NCI-H2107 treated with DMSO at 0.1 percent for 48 hours (cell line): Measurements from ENCODE around the gene SPNS2.
A peak's percentile ranks its signal among the peaks of the same experiment; 100 is the strongest.

Experiments used
- DNase-seq: peaks from one replicate; lab custom pipeline; 2025; ENCODE audit not compliant: unreplicated experiment; lab: John Stamatoyannopoulos, UW

Gene SPNS2

DNA sequence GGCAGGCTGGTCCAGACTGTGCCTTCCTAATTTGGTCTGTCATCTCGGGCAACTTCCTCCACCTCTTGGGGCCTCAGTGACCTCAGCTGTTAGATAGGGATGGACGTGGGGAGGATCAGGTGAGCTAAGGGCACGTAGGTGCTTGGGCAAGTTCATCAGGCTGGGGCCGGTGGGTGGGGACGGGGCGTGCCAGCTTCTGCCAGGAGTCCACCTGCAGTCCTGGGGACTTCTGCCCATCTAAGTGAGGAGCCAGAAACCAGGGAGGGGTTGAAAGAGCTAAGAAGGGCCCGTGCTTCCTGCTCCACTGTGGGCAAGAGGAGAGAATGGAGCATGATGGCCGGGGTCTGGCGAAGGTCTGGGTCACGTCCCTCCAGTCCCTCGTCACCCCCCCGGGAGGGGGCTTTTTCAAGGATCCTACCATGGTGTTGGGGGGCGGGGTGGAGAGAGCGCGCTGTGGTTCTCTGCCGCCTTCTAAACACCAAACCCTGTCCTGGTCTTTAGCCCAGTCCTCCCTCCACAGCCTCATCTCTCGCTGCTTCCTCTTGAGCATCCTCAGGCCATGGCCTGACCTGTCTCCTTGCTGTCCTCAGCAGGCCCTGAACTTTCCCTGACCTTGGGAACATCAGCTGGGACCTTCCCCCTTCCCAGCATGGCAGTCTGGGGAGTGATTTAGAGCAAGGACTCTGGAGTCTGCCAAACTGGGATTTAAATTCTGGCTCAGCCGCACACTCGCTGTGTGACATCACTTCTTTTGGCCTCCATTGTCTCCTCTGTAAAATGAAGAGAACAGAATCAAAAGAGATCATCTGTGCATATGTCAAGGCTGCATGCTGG lies 21.6 kb downstream of the SPNS2 start:
- no peak for DNase-seq

DNA sequence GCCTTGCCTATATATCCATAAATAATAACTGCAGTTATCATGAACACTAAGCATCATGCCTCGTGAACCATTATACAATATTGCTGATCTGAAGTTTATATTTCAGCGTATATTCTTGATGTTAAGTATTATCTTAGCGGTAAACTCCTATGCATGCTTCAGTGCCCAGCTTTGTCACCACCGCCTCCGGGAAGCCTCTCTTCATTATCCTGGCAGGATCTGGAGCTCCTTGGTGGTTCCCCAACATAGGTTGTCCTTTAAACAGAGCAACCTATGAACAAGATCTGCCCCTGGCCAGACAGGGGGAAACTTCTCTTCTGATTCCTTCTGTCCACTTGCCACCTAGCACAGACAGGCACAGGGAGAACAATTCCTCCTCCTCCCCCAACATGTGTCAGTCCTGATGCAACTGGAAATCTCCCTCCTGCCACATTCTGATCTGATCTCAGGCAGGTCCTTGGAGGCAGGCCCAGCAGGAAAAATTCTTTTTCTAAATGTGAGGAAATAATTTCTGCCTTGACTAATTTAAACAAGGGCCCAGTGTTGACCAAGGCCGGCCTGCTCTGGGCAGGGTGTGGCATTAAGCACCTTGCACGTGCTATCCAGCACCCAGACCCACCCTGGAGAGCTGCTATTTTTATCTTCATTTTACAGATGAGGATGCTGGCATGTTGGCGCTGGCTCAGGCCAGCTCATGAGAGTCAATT lies 22.4 kb downstream of the SPNS2 start:
- DNase-seq = no peak

GRCh38 chr17:4522661-4523060 lies 24.0 kb downstream of the SPNS2 start:
- no peak for DNase-seq

- DNase-seq = no peak
These were observed 25.3 kb downstream of the SPNS2 start for GRCh38 chr17:4523946-4524345.

DNA sequence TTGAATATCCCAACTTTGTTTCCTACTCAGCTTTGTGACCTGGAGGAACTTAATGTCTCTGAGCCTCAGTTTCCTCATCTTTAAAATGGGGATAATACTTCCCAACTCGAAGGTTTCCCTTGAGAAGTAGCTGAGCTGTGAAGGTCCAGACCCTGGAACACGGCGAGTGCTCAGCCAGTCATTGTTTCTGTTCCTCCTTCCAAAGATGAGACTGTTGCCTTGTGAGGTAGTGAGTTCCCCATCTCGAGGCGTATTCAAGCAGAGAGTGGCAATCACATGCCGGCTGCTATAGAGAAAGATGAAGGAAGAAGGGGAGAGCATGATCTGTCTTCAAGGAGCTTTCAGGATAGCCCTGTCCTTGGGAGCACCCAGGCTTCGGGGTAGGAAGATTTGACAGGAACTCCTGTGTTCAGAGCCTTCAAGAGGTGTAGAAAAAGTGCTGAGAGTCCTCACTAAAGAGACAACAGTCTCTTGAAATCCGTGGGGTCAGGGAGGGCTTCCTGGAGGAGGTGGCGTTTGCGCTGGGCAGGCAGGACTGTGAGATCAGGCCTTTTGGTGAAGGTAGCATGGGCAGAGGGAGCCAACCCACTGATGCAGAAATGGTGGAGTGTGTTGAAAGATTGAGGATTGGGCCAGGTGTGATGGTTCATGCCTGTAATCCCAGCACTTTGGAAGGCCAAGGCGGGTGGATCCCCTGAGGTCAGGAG lies 27.2 kb downstream of the SPNS2 start:
- DNase-seq = no peak

GRCh38 chr17:4527134-4527533 lies 28.5 kb downstream of the SPNS2 start:
- DNase-seq = no peak

DNA sequence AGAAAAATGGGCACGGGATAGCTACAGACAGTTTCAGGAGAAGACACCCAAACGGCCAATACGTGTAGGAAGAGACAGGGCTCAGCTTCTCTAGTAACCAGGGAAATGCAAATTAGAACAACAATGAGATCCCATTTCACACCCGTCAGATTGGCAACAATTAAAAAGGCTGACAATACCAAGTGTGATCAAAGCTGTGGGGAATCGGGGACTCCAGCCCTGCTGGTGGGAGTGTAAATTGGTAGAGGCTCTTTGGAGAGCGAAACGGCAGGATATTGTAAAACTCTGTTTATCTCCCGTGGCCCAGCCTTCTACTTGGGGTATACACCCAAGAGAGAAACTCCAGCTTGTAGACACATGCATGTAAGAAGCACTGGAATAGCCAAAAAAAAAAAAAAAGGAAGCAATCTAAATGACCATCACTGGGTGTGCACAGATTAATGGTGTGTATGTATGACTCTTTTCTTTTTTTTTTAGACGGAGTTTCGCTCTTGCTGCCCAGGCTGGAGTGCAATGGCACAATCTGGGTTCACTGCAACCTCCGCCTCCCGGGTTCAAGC lies 29.0 kb downstream of the SPNS2 start:
- no peak for DNase-seq

GRCh38 chr17:4529533-4530152 lies 31.0 kb downstream of the SPNS2 start:
- no peak for DNase-seq

DNA sequence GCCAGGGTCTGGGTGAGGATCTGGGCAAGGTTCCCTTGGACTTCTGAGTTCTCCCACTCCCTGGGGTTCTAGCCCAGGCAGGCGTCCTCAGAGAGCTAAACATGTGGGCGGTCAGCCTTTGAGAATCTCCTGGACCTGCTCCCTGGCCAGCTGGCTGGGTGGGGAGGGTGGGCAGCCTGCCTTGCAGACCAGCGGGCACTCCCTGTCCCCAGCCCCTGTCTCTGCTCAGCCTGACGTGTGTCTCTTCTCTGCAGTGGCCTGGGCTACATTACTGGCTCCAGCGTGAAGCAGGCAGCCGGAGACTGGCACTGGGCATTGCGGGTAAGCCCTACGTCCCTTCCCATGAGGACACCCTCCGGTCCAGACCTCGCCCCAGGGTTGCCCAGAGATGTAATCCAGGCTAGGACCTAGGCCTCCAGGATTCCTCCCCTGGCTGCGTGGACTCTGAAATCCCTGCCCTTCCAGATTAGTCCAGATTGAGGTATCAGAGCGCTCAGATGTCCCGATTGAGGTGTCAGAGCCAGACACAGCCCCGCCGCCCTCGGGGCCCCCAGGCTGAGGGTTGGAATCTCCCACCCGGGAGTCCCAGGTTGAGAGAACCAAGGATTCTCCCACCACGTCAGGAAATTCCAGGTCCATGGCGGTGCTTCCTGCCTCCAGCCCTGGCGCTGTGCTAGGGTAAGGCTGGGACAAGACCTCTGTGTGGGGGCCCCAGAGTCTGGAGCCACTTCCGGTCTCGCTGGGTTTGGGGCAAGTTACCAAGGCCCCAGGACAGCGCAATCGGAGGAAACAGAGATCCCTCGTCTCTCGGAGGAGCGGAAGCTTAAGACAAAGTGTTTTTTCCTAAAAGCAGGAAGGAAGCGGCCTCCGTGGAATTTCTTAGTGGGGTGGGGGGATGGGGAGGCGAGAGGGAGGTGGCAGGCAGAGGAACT lies 32.4 kb downstream of the SPNS2 start:
- DNase-seq = no peak

DNA sequence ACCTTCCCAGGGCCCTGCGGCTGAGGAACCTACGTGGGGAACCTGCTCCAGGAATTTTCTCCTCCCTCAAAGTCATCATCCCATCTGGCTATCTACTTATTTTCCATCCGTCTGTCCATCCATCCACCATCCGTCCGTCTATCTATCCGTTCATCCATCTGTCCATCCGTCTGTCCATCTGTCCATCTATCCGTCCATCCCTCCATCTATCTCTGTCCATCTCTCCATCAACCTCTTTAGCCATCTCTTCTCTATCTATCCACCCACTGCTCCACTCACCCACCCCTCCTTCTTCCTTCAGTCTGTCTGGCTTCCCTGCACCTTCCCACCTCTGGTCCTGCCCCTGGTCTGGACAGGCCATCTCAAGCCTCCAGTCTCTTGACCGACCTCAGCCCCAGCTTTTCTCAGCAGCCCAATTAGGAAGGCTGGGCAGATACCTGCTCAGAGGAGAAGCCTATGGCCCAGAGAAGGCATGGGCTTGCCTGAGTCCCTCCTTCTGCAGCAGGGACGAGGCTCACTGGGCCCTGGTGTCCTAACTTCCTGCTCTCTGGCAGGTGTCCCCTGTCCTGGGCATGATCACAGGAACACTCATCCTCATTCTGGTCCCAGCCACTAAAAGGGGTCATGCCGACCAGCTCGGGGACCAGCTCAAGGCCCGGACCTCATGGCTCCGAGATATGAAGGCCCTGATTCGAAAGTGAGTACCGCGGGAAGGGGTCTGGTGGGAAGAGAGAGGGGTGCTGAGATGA lies 33.5 kb downstream of the SPNS2 start:
- DNase-seq = no peak

DNA sequence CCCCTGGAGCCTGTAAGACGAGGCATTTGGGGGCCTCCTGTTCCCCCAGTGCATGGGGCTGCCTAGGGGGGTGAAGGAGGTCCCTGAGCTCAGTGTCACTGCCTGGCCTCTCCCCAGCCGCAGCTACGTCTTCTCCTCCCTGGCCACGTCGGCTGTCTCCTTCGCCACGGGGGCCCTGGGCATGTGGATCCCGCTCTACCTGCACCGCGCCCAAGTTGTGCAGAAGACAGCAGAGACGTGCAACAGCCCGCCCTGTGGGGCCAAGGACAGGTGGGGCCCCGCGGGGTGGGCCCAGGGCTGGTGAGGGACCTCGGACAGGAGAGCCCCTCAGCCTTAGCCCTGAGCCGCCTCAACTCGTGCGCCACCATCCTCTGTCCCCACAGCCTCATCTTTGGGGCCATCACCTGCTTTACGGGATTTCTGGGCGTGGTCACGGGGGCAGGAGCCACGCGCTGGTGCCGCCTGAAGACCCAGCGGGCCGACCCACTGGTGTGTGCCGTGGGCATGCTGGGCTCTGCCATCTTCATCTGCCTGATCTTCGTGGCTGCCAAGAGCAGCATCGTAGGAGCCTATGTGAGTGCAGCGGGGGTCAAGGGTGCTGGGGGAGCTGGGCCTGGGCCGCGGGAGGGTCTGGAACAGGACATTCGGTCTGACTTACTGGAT lies 34.3 kb downstream of the SPNS2 start:
- DNase-seq = no peak

- DNase-seq = peak; percentile 22
These were observed 35.1 kb downstream of the SPNS2 start for GRCh38 chr17:4533523-4534504.

GRCh38 chr17:4534515-4534914 lies 35.8 kb downstream of the SPNS2 start:
- no peak for DNase-seq

- DNase-seq = no peak
These were observed 36.4 kb downstream of the SPNS2 start for GRCh38 chr17:4534928-4535666.

- no peak for DNase-seq
These were observed 37.1 kb downstream of the SPNS2 start for GRCh38 chr17:4535667-4536258.

DNA sequence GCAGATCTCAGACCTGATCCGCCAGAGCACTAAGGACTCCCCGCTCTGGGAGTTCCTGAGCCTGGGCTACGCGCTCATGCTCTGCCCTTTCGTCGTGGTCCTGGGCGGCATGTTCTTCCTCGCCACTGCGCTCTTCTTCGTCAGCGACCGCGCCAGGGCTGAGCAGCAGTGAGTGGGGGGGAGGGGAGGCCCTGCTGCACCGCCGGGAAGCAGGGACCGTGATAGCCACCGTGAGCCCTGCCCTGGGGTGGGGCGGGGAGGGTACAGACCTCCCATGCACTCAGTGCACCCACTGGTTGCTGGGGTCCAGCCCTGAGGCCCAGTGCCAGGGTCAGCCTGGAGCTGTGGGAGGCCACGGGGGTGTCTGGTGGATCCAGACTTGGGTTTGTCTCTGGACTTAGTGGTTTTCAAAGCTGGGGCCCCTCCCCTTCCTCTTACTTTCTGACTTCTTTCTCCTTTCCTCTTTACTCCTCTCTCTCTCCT lies 37.6 kb downstream of the SPNS2 start:
- no peak for DNase-seq
